Measurements from ENCODE around the gene SOX21. TPM values are rescaled to one million over a fixed set of nuclear protein-coding genes. Genes with fewer than 3 reads are reported as not detected.

The SOX21 gene
- total and polyA plus RNA-seq, 10 of the 15 experiments (the other 5 are each of a cell fraction or from before 2014, with no cell fraction given) = not detected

GRCh38 chr13:94704377-94705080, 7.8 kb downstream of the SOX21 start:
- RAD21 ChIA-PET (ENCODE audit: unreplicated experiment) = no interaction called here
- DNase-seq (ENCODE audit: low read depth, low spot score) (no peak), ATAC-seq (no peak), FAIRE-seq (no peak)
- WGBS (ENCODE audit: insufficient coverage, insufficient replicate concordance, low lambda C conversion rate, missing lambda C conversion rate) = 32% methylated on average over 23 of the region's 24 CpGs
- Histone ChIP-seq H2AFZ (ENCODE audit: control insufficient read depth, low read depth, low read length) (no peak overlapping the region), H3K4me2 (ENCODE audit: control insufficient read depth, insufficient read depth) (no peak overlapping the region), H3K27ac (ENCODE audit: control insufficient read depth, insufficient read depth) (no peak overlapping the region), H3K27me3 (replicated peaks in 1 of 2; ENCODE audit: control insufficient read depth in 2 of 2, insufficient read depth in 2 of 2, low read length in 1 of 2) (peaks cover 3 to 40% of the 10 kb centered on the region in 2 experiments), H3K9ac (ENCODE audit: control insufficient read depth, insufficient read depth, low read length) (no peak overlapping the region), H4K20me1 (ENCODE audit: control insufficient read depth, insufficient read depth) (no peaks in the 10 kb centered on the region), H3K4me3 (no peak overlapping the region), H3K36me3 (ENCODE audit: control insufficient read depth in 2 of 2, insufficient read depth in 2 of 2, low read length in 1 of 2) (no peaks in the 10 kb centered on the region), H3K79me2 (ENCODE audit: control insufficient read depth, insufficient read depth, low read length) (no peaks in the 10 kb centered on the region), H3K4me1 (ENCODE audit: control insufficient read depth, insufficient read depth, low read length) (no peaks in the 10 kb centered on the region), H3K9me3 (replicated peaks; ENCODE audit: control insufficient read depth, insufficient read depth, low read length) (no peaks in the 10 kb centered on the region; the same call in 2 of the 3 replicates)
- SMC1A ChIA-PET (ENCODE audit: uncharacterized antibody, unreplicated experiment) = no interaction called here
- CTCF ChIA-PET = interaction anchor here (0.6 kb wide), 1 partner anchor 31 kb away, joined by 5 read pairs; no protein-coding TSS in a partner anchor
- intact Hi-C loops (cut with micrococcal nuclease; ENCODE audit: unreplicated experiment) = no loop called here
- POLR2A ChIA-PET = no interaction called here
- in situ Hi-C loops (cut with MboI) = no loop called here
- BruUV-seq (replicated peaks) = no TSS peak
- TF ChIP-seq NFYA (IDR thresholded peaks at IDR 0.05; ENCODE audit: borderline replicate concordance, low read depth, low read length) (no peak), PRDM15 (CRISPR knock-in tag; IDR thresholded peaks at IDR 0.05) (no peak), RAD21 (IDR thresholded peaks at IDR 0.05; ENCODE audit: insufficient read depth, low read depth, low read length) (no peak), KDM1A (IDR thresholded peaks at IDR 0.05; ENCODE audit: borderline replicate concordance) (no peak), TCF3 (IDR thresholded peaks at IDR 0.05; ENCODE audit: borderline replicate concordance, insufficient read depth, low read depth, low read length) (no peak), YBX1 (IDR thresholded peaks at IDR 0.05) (no peak), KLF5 (IDR thresholded peaks at IDR 0.05; ENCODE audit: partially characterized antibody) (no peak), ATF7 (IDR thresholded peaks at IDR 0.05; ENCODE audit: low read depth) (no peak)

All from GM12878 (cell line).